ENCODE results near the gene TRIM71.

- TF ChIP-seq EZH2 (IDR thresholded peaks at IDR 0.05; ENCODE audit: insufficient read depth, poor library complexity, severe bottlenecking) (no peak), EZH2phosphoT487 (IDR thresholded peaks at IDR 0.05; ENCODE audit: insufficient read depth, low read depth) (no peak)
Observed at GRCh38 chr3:32819551-32820348, 2.0 kb downstream of the TRIM71 start.

All from GM23248 (cell line).